ENCODE data around the gene RPL15.
A peak's percentile ranks its signal among the peaks of the same experiment; 100 is the strongest.

RPL15 gene

DNA sequence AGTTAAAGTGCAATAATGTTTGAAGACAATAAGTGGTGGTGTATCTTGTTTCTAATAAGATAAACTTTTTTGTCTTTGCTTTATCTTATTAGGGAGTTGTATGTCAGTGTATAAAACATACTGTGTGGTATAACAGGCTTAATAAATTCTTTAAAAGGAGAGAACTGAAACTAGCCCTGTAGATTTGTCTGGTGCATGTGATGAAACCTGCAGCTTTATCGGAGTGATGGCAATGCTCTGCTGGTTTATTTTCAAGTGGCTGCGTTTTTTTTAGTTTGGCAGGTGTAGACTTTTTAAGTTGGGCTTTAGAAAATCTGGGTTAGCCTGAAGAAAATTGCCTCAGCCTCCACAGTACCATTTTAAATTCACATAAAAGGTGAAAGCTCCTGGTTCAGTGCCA, 2.7 kb downstream of the RPL15 start:
- peak overlapping the region; percentile 35 for H3K4me3 ChIP-seq (ENCODE audit: low read depth, low read length)
- DNase-seq (ENCODE audit: low read depth): no peak
- no peak for TF ChIP-seq MAX (IDR thresholded peaks at IDR 0.05; ENCODE audit: low read depth, low read length)
- TF ChIP-seq CTCF (IDR thresholded peaks at IDR 0.05; ENCODE audit: low read depth, low read length): no peak

DNA sequence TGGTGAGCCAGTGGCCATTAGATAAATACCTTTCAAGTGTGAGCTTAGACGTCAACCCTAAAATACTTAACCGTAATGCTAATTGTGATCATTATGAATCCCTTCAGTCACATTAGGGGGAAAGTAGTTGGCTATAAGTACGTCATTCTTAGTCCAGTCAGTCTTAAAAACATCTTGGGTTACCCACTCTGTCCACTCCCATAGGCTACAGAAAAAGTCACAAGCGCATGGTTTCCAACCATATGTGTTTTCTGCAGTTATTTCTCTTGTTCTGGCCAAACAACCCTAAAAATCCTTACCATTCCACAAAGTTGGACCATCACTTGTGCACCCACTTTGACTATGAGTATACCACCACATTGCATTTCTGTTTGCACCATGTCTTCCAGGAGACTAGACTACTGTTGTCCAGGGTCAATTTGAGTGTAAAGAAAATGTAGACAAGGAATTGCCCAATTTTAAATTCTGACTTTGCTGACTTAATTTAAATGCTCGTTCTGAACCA, 3.3 kb downstream of the RPL15 start:
- no peak for DNase-seq (ENCODE audit: low read depth)
- peak overlapping the region; percentile 35 for H3K4me3 ChIP-seq (ENCODE audit: low read depth, low read length)
- TF ChIP-seq MYC (IDR thresholded peaks at IDR 0.05; ENCODE audit: low read depth, low read length) (no peak), CTCF (IDR thresholded peaks at IDR 0.05; ENCODE audit: low read depth, low read length) (no peak), MAX (IDR thresholded peaks at IDR 0.05; ENCODE audit: low read depth, low read length) (no peak), POLR2A (IDR thresholded peaks at IDR 0.05; ENCODE audit: extremely low read depth, insufficient read length) (no peak)

DNA sequence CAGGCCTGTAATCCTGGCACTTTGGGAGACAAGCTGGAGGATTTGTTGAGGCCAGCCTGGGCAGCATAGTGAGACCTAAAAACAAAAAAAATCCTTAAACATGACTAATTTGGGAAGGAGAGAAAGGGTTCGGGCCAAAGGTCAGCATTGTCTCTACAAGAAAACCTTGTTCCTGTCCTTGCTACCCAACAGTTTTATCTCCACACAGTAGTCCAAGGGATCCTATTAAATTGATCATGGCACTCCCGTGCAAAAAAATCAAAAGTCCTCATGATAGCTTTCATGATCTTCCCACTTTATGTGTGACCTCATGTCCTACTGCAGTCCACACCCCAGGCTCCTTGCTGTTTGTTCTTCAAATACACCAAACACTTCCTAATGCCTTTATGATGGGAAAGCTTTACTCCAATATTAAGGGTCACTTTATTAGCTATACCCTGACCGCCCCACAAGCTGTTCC, 4.2 kb downstream of the RPL15 start:
- no peak overlapping the region for H3K4me3 ChIP-seq (ENCODE audit: low read depth, low read length)
- DNase-seq (ENCODE audit: low read depth): peak; percentile 33
- TF ChIP-seq MYC (IDR thresholded peaks at IDR 0.05; ENCODE audit: low read depth, low read length) (no peak), MAX (IDR thresholded peaks at IDR 0.05; ENCODE audit: low read depth, low read length) (no peak), POLR2A (IDR thresholded peaks at IDR 0.05; ENCODE audit: extremely low read depth, insufficient read length) (no peak), CTCF (IDR thresholded peaks at IDR 0.05; ENCODE audit: low read depth, low read length) (no peak)

DNA sequence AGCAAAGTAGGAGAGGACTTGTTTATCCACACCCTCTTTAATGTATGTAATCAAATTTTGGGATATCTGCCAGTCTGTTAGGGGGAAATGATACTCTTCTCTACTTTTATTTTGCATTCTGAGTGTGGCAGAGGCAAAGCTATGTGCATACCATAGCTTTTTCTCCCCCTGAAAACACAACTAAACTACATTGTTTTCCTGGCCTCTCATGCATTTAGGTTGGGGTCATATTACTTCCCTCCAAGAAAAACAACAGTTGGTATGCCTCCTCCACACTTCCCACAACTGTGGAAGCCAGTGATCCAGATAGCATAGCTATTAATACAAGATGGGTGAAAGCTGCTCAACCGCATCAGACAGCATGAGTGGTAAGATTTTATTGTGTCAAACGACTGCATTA, 6.9 kb downstream of the RPL15 start:
- DNase-seq (ENCODE audit: low read depth): no peak
- no peak overlapping the region for H3K4me3 ChIP-seq (ENCODE audit: low read depth, low read length)
- no peak for TF ChIP-seq POLR2A (IDR thresholded peaks at IDR 0.05; ENCODE audit: extremely low read depth, insufficient read length)
- TF ChIP-seq MAX (IDR thresholded peaks at IDR 0.05; ENCODE audit: low read depth, low read length): no peak
- TF ChIP-seq MYC (IDR thresholded peaks at IDR 0.05; ENCODE audit: low read depth, low read length): no peak
- TF ChIP-seq CTCF (IDR thresholded peaks at IDR 0.05; ENCODE audit: low read depth, low read length): no peak

GRCh38 chr3:23926246-23926645, 9.3 kb downstream of the RPL15 start:
- no peak overlapping the region for H3K4me3 ChIP-seq (ENCODE audit: low read depth, low read length)
- DNase-seq (ENCODE audit: low read depth): no peak
- TF ChIP-seq CTCF (IDR thresholded peaks at IDR 0.05; ENCODE audit: low read depth, low read length) (no peak), MAX (IDR thresholded peaks at IDR 0.05; ENCODE audit: low read depth, low read length) (no peak), MYC (IDR thresholded peaks at IDR 0.05; ENCODE audit: low read depth, low read length) (no peak), POLR2A (IDR thresholded peaks at IDR 0.05; ENCODE audit: extremely low read depth, insufficient read length) (no peak)

GRCh38 chr3:23926736-23927135, 9.8 kb downstream of the RPL15 start:
- no peak overlapping the region for H3K4me3 ChIP-seq (ENCODE audit: low read depth, low read length)
- TF ChIP-seq MYC (IDR thresholded peaks at IDR 0.05; ENCODE audit: low read depth, low read length) (no peak), POLR2A (IDR thresholded peaks at IDR 0.05; ENCODE audit: extremely low read depth, insufficient read length) (no peak), CTCF (IDR thresholded peaks at IDR 0.05; ENCODE audit: low read depth, low read length) (no peak), MAX (IDR thresholded peaks at IDR 0.05; ENCODE audit: low read depth, low read length) (no peak)
- DNase-seq (ENCODE audit: low read depth): no peak
